ENCODE measurements around the gene TNXB.

Gene TNXB

GRCh38 chr6:32096087-32096393 lies 13.1 kb downstream of the TNXB start:
- no peaks in the 10 kb centered on the region for H3K27me3 ChIP-seq
- no peak for TF ChIP-seq CTCF (IDR thresholded peaks at IDR 0.05)
- H3K4me3 ChIP-seq: peak overlapping the region; percentile 31 to 34
- peaks cover 0 to 21% (median 12%) of the 10 kb centered on the region in 3 donors for H3K36me3 ChIP-seq
- no peaks in the 10 kb centered on the region for H3K9me3 ChIP-seq
- peak overlapping the region in 1 of 2 donors; percentile 3 for H3K27ac ChIP-seq
- intact Hi-C loops (cut with DNase I; ENCODE audit: low total_unique reads): no loop called here
- no peak for DNase-seq
- peaks cover 0 to 59% (median 38%) of the 10 kb centered on the region in 4 donors for H3K4me1 ChIP-seq

- no peak for DNase-seq
- Histone ChIP-seq H3K9me3 (no peaks in the 10 kb centered on the region), H3K4me3 (no peak overlapping the region), H3K27ac (peak overlapping the region; percentile 3 to 26), H3K27me3 (no peaks in the 10 kb centered on the region), H3K4me1 (peaks cover 0 to 64% (median 39%) of the 10 kb centered on the region in 4 donors), H3K36me3 (peaks cover 0 to 21% (median 12%) of the 10 kb centered on the region in 3 donors)
- intact Hi-C loops (cut with DNase I; ENCODE audit: low total_unique reads): no loop called here
- no peak for TF ChIP-seq CTCF (IDR thresholded peaks at IDR 0.05)
These were observed 13.6 kb downstream of the TNXB start for GRCh38 chr6:32095338-32096086.

GRCh38 chr6:32092760-32093497 lies 16.2 kb downstream of the TNXB start:
- peak; percentile 64 to 81 for DNase-seq
- no peaks in the 10 kb centered on the region for H3K9me3 ChIP-seq
- no peak for TF ChIP-seq CTCF (IDR thresholded peaks at IDR 0.05)
- H3K4me1 ChIP-seq: peaks cover 0 to 67% (median 41%) of the 10 kb centered on the region in 4 donors
- H3K4me3 ChIP-seq: peak overlapping the region in 1 of 2 donors; percentile 19
- H3K27ac ChIP-seq: peak overlapping the region; percentile 85 to 87
- intact Hi-C loops (cut with DNase I; ENCODE audit: low total_unique reads): loop anchor here (2.0 kb wide), 1 partner anchor 18 kb away; no protein-coding TSS in a partner anchor
- no peaks in the 10 kb centered on the region for H3K27me3 ChIP-seq
- H3K36me3 ChIP-seq: peaks cover 0 to 18% (median 11%) of the 10 kb centered on the region in 3 donors

- Histone ChIP-seq H3K27me3 (no peaks in the 10 kb centered on the region), H3K27ac (peak overlapping the region; percentile 85 to 87), H3K36me3 (peaks cover 0 to 9% (median 6%) of the 10 kb centered on the region in 3 donors), H3K9me3 (no peaks in the 10 kb centered on the region), H3K4me3 (no peak overlapping the region), H3K4me1 (peaks cover 0 to 58% (median 41%) of the 10 kb centered on the region in 4 donors)
- no peak for TF ChIP-seq CTCF (IDR thresholded peaks at IDR 0.05)
- peak in 1 of 2 donors; percentile 56 for DNase-seq
- intact Hi-C loops (cut with DNase I; ENCODE audit: low total_unique reads): loop anchor here (5.0 kb wide), 1 partner anchor 63 kb away; the partner anchor contains the start of genes PPT2 and PRRT1
These were observed 19.9 kb downstream of the TNXB start for GRCh38 chr6:32089082-32089828.

GRCh38 chr6:32088487-32089049 lies 20.6 kb downstream of the TNXB start:
- Histone ChIP-seq H3K27ac (peak overlapping the region; percentile 85 to 87), H3K4me3 (no peak overlapping the region), H3K27me3 (no peaks in the 10 kb centered on the region), H3K9me3 (no peaks in the 10 kb centered on the region), H3K36me3 (peaks cover 0 to 16% (median 13%) of the 10 kb centered on the region in 3 donors), H3K4me1 (peaks cover 0 to 51% (median 36%) of the 10 kb centered on the region in 4 donors)
- no peak for TF ChIP-seq CTCF (IDR thresholded peaks at IDR 0.05)
- intact Hi-C loops (cut with DNase I; ENCODE audit: low total_unique reads): loop anchor here (5.0 kb wide), 1 partner anchor 64 kb away; the partner anchor contains the start of genes PPT2 and PRRT1
- DNase-seq: peak in 1 of 2 donors; percentile 66

Measured in tibial artery (tissue), 4 donors.